ENCODE data around the gene FLRT1. TPM values are rescaled to one million over a fixed set of nuclear protein-coding genes. Genes with fewer than 3 reads are reported as not detected.

Gene FLRT1
- total RNA-seq, 1 experiment from 2014 or later, result 0.39 TPM

DNA sequence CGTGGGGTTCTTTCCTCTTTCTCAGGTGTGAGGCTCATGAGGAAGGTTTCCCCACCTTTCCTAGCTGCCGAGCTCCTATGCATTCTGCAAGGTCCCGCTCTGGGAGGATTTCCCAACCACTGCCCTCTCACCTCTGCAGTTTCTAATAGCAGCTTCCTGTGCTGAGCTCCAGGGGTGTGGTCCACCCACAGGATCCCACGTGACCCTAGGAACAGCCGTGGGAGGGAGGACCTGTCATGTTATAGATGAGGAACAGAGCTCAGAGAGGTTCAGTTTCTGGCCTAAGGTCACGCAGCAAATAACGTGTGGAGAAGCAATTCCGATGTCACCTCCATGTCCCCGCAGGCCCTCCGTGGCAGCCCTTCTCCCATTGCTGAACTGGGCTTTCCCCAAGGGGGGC lies 38.5 kb downstream of the FLRT1 start:
- H3K36me3 Mint-ChIP-seq (ENCODE audit: insufficient read depth, unreplicated experiment), result no peaks in the 10 kb centered on the region
- H3K27me3 Mint-ChIP-seq (ENCODE audit: insufficient read depth, unreplicated experiment), result no peaks in the 10 kb centered on the region
- CTCF ChIA-PET, result no interaction called here

DNA sequence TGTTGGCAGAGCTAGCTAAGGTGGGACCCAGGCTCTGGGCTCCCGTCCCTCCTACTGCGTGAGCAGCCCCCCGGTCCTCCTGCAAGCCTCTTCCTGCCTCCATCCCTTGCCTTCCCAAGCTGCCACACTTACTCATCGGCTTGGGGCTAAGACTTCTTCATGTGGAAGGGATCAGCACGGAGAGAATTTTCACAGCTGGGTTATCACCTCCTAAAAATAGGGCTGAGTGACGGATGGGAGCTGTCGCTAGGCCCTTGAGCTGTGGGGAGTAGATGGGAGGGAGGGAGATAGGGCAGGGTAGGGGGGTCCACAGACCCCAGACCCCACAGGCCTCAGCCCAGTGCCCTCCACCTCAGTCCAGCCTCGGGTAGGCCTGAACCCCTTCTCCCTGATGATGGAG lies 41.0 kb downstream of the FLRT1 start:
- CTCF ChIA-PET, result no interaction called here
- no peaks in the 10 kb centered on the region for H3K27me3 Mint-ChIP-seq (ENCODE audit: insufficient read depth, unreplicated experiment)

More for the DNA sequence above, 38.5 kb downstream of the FLRT1 start:
- H3K36me3 ChIP-seq (ENCODE audit: control insufficient read depth, insufficient read depth, low read length), result no peaks in the 10 kb centered on the region; the same call in 1 of the 2 replicates
- TF ChIP-seq, protein P1, sequence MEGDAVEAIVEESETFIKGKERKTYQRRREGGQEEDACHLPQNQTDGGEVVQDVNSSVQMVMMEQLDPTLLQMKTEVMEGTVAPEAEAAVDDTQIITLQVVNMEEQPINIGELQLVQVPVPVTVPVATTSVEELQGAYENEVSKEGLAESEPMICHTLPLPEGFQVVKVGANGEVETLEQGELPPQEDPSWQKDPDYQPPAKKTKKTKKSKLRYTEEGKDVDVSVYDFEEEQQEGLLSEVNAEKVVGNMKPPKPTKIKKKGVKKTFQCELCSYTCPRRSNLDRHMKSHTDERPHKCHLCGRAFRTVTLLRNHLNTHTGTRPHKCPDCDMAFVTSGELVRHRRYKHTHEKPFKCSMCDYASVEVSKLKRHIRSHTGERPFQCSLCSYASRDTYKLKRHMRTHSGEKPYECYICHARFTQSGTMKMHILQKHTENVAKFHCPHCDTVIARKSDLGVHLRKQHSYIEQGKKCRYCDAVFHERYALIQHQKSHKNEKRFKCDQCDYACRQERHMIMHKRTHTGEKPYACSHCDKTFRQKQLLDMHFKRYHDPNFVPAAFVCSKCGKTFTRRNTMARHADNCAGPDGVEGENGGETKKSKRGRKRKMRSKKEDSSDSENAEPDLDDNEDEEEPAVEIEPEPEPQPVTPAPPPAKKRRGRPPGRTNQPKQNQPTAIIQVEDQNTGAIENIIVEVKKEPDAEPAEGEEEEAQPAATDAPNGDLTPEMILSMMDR (IDR thresholded peaks at IDR 0.05; ENCODE audit: insufficient read depth in 1 of 2, low read depth in 1 of 2, low read length in 1 of 2, severe bottlenecking in 1 of 2, unreplicated experiment in 1 of 2), result no peak
- H3K4me1 Mint-ChIP-seq (ENCODE audit: low read depth, unreplicated experiment), result no peaks in the 10 kb centered on the region
- POLR2A ChIA-PET, result interaction anchor here (0.6 kb wide), 1 partner anchor 74 kb away, joined by 6 read pairs; no protein-coding TSS in a partner anchor
- H3K9me3 ChIP-seq, result no peaks in the 10 kb centered on the region
- no peak for DNase-seq
- H3K9me3 Mint-ChIP-seq (ENCODE audit: unreplicated experiment), result no peaks in the 10 kb centered on the region
- H3K4me3 ChIP-seq (ENCODE audit: low read depth, low read length), result no peak overlapping the region
- intact Hi-C loops (cut with micrococcal nuclease; ENCODE audit: unreplicated experiment), result no loop called here
- no peak overlapping the region for H3K27ac Mint-ChIP-seq (ENCODE audit: unreplicated experiment)
- no TSS peak for BruUV-seq (replicated peaks)
- H3K27me3 ChIP-seq (replicated peaks; ENCODE audit: control insufficient read depth, insufficient read depth, low read length), result no peaks in the 10 kb centered on the region
- H3K4me3 Mint-ChIP-seq (ENCODE audit: unreplicated experiment), result no peak overlapping the region
- no peaks in the 10 kb centered on the region for H3K4me1 ChIP-seq

DNA sequence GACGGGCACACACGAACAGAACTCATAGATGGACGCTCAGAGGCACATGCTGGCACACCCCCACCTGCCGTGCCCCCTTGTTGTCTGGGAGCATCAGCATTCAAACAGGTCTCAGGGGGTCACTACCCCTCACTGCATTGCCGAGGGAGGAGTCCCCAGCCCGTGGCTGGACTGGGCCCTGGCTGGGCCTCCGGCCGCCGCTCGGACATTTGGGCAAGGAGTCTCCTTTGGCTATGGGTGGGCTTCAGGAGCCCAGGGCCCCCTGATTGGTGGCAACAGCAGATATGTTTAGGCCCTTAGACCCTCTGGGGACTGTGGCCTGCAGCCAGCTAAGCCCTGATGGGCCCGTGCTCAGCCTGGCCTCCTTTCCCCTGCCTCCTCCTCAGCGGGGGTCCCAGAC lies 41.9 kb downstream of the FLRT1 start:
- DNase-seq, result no peak
- Mint-ChIP-seq H3K9me3 (ENCODE audit: unreplicated experiment) (no peaks in the 10 kb centered on the region), H3K27ac (ENCODE audit: unreplicated experiment) (no peak overlapping the region), H3K27me3 (ENCODE audit: insufficient read depth, unreplicated experiment) (no peaks in the 10 kb centered on the region), H3K4me3 (ENCODE audit: unreplicated experiment) (no peak overlapping the region), H3K36me3 (ENCODE audit: insufficient read depth, unreplicated experiment) (peaks cover 7% of the 10 kb centered on the region), H3K4me1 (ENCODE audit: low read depth, unreplicated experiment) (no peaks in the 10 kb centered on the region)
- Histone ChIP-seq H3K36me3 (ENCODE audit: control insufficient read depth, insufficient read depth, low read length) (no peaks in the 10 kb centered on the region; the same call in 1 of the 2 replicates), H3K9me3 (no peaks in the 10 kb centered on the region), H3K4me3 (ENCODE audit: low read depth, low read length) (no peak overlapping the region), H3K4me1 (no peaks in the 10 kb centered on the region), H3K27me3 (replicated peaks; ENCODE audit: control insufficient read depth, insufficient read depth, low read length) (no peaks in the 10 kb centered on the region)
- CTCF ChIA-PET, result no interaction called here
- intact Hi-C loops (cut with micrococcal nuclease; ENCODE audit: unreplicated experiment), result no loop called here
- TF ChIP-seq, protein P1 (IDR thresholded peaks at IDR 0.05; ENCODE audit: insufficient read depth in 1 of 2, low read depth in 1 of 2, low read length in 1 of 2, severe bottlenecking in 1 of 2, unreplicated experiment in 1 of 2), result no peak
- POLR2A ChIA-PET, result no interaction called here
- BruUV-seq (replicated peaks), result no TSS peak

More for the DNA sequence above, 41.0 kb downstream of the FLRT1 start:
- Histone ChIP-seq H3K9me3 (no peaks in the 10 kb centered on the region), H3K4me3 (ENCODE audit: low read depth, low read length) (no peak overlapping the region), H3K36me3 (ENCODE audit: control insufficient read depth, insufficient read depth, low read length) (no peaks in the 10 kb centered on the region; the same call in 1 of the 2 replicates), H3K27me3 (replicated peaks; ENCODE audit: control insufficient read depth, insufficient read depth, low read length) (no peaks in the 10 kb centered on the region), H3K4me1 (no peaks in the 10 kb centered on the region)
- Mint-ChIP-seq H3K4me1 (ENCODE audit: low read depth, unreplicated experiment) (no peaks in the 10 kb centered on the region), H3K4me3 (ENCODE audit: unreplicated experiment) (no peak overlapping the region), H3K36me3 (ENCODE audit: insufficient read depth, unreplicated experiment) (peaks cover 7% of the 10 kb centered on the region), H3K9me3 (ENCODE audit: unreplicated experiment) (no peaks in the 10 kb centered on the region), H3K27ac (ENCODE audit: unreplicated experiment) (no peak overlapping the region)
- POLR2A ChIA-PET, result no interaction called here
- no TSS peak for BruUV-seq (replicated peaks)
- TF ChIP-seq, protein P1 (IDR thresholded peaks at IDR 0.05; ENCODE audit: insufficient read depth in 1 of 2, low read depth in 1 of 2, low read length in 1 of 2, severe bottlenecking in 1 of 2, unreplicated experiment in 1 of 2), result no peak
- intact Hi-C loops (cut with micrococcal nuclease; ENCODE audit: unreplicated experiment), result no loop called here
- no peak for DNase-seq
